Activated CD4-positive, CD25-positive, alpha-beta regulatory T cell treated with anti-CD3 and anti-CD28 coated beads, Interleukin-2, amount 50 U/mL, for 24 hours (primary cell): ENCODE measurements around the gene BPIFB2.

Source experiments
- ATAC-seq, 2 donors: fragments of 150-1000 bp; cut with Tn5 transposase; one replicate each; pipeline ENCODE4 v1.10.0; 2021; ENCODE audit warnings: mild to moderate bottlenecking in 1 of 2, moderate library complexity in 1 of 2

BPIFB2 gene

DNA sequence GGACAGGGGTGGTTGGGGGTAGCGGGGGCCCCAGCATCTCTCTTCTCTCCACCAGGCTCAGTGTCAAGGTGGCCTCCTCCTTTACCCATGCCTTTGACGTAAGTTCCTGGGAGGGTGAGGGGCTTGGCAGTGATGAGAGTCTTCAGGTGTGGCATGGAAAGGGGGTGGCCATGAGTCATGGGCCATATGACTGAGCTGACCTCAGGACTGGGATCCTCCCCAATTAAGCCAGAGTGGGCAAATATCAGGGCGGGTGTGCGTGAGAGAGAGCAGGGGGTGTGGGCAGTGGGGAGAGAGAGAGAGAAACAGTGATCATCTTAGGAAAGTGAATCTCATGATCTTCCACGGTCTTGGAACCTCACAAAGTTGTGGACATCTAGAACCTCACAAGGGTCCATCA lies 63.7 kb downstream of the BPIFB2 start:
- ATAC-seq, result no peak

- ATAC-seq, result no peak
Observed at GRCh38 chr20:33072362-33072761, 64.9 kb downstream of the BPIFB2 start.

GRCh38 chr20:33072813-33073212 lies 65.3 kb downstream of the BPIFB2 start:
- no peak for ATAC-seq
